Stimulated activated CD4-positive, alpha-beta T cell treated with anti-CD3 and anti-CD28 coated beads, Interleukin-4, amount 100 ng/mL, for 48 hours (primary cell): ENCODE measurements around the gene RHOT2.
A peak's percentile ranks its signal among the peaks of the same experiment; 100 is the strongest.

Source experiments
- DNase-seq, 2 donors: peaks; one replicate each; pipeline ENCODE4 v3.0.0-alpha.2; 2020; ENCODE audit warnings: low read depth in 2 of 2

The RHOT2 gene

GRCh38 chr16:669666-670065 is 1.7 kb downstream of the RHOT2 start:
- no peak for DNase-seq

GRCh38 chr16:670485-671352 is 2.8 kb downstream of the RHOT2 start:
- no peak for DNase-seq

- no peak for DNase-seq
Observed at GRCh38 chr16:671353-672131, 3.6 kb downstream of the RHOT2 start.

GRCh38 chr16:672371-672770 is 4.4 kb downstream of the RHOT2 start:
- DNase-seq: no peak

GRCh38 chr16:672851-673250 is 4.9 kb downstream of the RHOT2 start:
- DNase-seq: no peak

- no peak for DNase-seq
Observed at GRCh38 chr16:673399-673991, 5.6 kb downstream of the RHOT2 start.

- DNase-seq: no peak
Observed at GRCh38 chr16:674214-674881, 6.4 kb downstream of the RHOT2 start.

GRCh38 chr16:674968-675883 is 7.3 kb downstream of the RHOT2 start, which contains the start of gene RHBDL1:
Gene RHBDL1, plus strand, starts transcription at chr16:675671. Its CDS starts 120 bp downstream, at chr16:675791.
- DNase-seq: no peak

- no peak for DNase-seq
Observed at GRCh38 chr16:675884-676564, 8.1 kb downstream of the RHOT2 start.

GRCh38 chr16:676565-676902 is 8.6 kb downstream of the RHOT2 start:
- no peak for DNase-seq

- DNase-seq: no peak
Observed at GRCh38 chr16:676913-677312, 9.0 kb downstream of the RHOT2 start.

GRCh38 chr16:677316-678190 is 9.6 kb downstream of the RHOT2 start:
- DNase-seq: no peak

GRCh38 chr16:678209-678857 is 10.4 kb downstream of the RHOT2 start:
- no peak for DNase-seq

- DNase-seq: peak in 1 of 2 donors; percentile 53
Observed at GRCh38 chr16:678858-679813, 11.2 kb downstream of the RHOT2 start.

- DNase-seq: peak; percentile 85 to 93
Observed at GRCh38 chr16:679814-680624, 12.1 kb downstream of the RHOT2 start, which contains the start of gene STUB1. Gene STUB1, plus strand, starts transcription at chr16:680410. Its CDS starts 116 bp downstream, at chr16:680526.

- no peak for DNase-seq
Observed at GRCh38 chr16:680625-680945, 12.7 kb downstream of the RHOT2 start.
